Measurements from ENCODE around the gene MCM10.
"Not testable (repeated sequence)": the region's sequence is repeated elsewhere in the genome, so short reads cannot be mapped to it uniquely, and the experiment has no call there.

Gene MCM10

DNA sequence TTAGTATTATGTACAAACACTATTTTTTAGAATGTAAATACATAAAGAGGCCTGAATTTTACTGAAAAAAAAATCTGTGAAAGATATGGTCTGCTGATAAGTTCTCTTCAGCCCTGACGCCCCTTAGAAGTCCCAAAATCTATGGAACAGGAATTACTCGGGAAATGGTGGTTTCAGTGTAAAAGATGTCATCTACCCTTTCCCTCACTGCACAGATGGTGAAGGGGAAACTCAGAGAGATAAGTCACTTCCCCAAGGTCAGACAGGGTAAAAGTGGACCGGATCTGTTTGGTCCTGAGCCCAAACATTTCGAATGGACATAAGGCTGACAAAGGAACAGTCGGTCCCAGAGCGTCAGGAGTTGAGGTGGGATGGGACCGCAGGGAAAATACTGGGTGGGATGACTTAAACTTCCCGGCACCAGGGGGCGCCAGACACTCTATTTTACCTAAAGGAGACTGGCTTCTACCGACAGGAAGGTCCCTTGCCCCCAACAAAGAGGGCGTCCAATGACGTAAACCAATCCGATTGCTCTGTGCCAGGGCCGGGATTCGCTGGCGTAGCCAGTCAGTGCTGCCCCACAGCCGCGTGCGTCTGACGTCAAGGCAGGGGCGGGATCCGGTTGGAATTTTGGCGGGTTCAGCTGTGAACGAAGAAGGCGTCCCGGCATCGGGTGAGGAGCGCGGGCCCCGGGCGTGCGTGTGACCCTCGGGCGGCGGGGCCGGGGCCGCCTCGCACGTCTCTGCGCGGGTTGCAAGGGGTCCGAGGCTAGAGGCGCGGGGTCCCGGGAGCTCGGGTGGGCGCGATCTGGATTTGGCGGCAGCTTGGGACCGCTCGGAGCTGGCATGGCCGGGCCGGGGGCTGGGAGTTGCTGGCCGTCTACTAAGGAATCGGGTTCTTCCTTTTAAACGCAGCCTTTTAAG, at the start of gene MCM10:
TSS of gene MCM10 (plus strand) at position 625 of the 923 bp plus-strand sequence. CDS start 2,645 bp downstream, outside the sequence.
- peak; percentile 96 for DNase-seq

DNA sequence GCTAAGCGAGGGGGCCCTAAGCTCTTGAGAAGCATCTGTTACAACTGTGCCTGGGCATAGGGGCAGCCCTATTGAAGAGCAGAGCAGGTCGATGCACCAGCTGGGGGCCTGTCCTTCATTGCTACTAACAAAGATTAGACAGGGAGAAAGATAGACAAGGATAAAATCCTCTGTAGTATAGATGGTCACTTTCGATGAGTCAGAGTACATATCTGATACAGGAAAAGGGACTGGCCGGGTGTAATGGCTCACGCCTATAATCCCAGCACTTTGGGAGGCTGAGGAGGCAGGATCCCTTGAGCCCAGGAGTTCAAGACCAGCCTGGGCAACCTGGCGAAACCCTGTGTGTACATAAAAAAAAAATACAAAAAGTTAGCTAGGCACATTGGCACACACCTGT, 47.8 kb upstream of the MCM10 start:
- DNase-seq: no peak

DNA sequence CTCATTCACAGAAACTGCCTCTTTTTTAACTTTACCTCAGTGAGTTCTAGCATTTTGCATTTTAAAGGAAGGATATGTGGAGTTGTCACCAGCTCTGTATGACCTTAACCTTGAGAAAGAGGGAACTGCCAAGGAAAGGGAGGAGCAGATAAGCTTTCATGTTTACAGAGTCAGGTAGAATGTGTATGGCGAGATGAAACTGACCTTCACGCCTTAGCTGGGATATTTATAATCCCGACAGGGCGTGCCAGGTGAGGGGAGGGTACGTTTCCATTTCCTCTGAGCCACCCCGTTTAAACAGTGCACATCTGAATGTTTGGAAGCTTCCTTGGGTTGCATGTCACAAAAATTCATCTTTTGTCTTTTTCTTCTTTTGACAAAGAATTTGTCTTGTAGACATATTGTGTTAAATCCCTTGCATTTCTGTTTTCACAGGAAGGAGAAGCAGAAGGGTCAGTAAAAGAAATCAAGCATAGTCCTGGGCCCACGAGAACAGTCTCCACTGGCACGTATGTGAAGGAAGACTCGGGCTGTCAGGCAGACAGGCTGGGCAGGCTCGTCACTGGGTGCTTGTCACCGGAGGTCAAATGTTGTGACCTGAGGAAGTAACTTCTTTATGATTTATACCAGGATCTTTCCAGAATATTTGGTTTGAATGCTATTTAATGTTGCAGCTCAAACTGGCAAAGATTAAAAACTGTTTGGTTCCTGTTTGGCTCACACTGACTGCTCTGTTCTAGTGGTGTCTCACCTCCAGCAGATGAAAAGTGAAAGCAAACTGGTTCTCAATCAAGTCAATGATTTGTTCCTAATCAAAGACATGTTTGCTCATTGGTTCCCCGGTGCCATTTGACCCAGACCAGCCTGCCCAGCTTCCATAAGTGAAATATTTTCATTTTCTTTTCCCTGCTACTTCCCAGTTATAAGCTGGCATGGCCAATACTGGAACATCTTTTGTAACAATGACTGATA, 45.2 kb upstream of the MCM10 start:
- no peak for DNase-seq

DNA sequence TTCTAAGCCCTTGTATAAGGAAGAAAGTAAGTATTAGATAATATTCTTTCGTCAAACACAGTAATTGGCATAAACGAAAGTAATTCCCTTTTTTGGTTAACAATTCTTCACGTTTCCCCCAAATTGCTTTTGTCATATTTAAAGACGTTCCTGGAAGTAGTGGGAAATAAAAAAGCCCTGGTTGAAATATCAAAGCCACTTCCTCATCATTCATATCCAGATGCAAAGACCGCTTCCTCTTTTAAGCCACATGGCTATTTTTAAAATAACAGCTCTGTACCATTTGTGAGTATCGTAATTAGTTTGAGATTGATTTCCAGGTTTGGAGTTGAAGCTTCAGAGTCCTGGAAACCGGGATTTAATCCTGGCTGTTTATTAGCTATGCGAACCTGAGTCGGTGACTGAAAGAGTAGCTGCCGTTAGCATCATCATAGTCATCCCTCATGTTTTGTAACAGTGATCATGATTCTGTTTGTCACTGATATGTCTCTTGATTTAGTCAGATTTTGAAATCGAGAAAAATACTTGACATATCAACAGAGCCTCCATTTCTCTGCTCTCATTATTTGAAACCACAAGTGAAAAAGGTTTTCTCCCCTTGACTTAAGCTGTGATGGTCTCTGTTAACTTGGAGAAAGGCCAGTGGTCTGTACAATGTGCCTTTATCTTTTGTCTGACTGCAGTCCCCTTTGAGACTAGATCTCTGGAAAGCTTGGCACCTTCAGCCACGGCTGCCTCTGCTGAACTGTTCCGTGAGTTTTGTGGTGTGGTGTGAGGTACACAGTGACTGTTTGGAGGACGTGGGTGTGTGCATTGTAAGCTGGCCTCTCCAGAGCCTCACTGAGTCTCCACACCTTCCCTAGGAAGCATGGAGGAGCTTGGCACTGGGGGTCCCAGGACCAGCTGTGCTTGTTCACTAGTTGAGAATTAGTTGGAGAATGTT, 43.2 kb upstream of the MCM10 start:
- DNase-seq: no peak

DNA sequence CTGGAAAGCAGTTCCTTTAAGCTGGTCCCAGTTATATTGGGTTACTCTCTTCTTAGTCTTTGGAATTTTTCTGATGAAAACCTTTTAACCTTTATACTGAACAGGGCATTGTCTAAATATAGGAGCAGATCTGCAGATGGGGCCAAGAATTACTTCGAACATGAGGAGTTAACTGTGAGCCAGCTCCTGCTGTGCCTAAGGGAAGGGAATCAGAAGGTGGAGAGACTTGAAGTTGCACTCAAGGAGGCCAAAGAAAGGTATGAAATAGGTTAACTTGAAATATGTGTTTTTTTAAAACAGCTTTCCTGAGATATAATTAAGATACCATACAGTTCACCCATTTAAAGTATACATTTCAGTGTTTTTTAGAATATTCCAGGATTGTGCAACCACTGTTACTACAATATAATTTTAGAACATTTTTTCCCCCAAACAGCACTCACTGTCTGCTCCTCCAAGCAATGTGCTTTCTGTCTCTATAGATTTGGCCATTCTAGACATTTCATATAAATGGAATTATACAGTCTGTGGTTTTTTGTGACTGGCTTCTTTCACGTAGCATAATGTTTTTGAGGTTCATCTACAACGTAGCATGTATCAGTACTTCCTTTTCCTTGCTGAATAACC, 42.5 kb upstream of the MCM10 start:
- DNase-seq: no peak

DNA sequence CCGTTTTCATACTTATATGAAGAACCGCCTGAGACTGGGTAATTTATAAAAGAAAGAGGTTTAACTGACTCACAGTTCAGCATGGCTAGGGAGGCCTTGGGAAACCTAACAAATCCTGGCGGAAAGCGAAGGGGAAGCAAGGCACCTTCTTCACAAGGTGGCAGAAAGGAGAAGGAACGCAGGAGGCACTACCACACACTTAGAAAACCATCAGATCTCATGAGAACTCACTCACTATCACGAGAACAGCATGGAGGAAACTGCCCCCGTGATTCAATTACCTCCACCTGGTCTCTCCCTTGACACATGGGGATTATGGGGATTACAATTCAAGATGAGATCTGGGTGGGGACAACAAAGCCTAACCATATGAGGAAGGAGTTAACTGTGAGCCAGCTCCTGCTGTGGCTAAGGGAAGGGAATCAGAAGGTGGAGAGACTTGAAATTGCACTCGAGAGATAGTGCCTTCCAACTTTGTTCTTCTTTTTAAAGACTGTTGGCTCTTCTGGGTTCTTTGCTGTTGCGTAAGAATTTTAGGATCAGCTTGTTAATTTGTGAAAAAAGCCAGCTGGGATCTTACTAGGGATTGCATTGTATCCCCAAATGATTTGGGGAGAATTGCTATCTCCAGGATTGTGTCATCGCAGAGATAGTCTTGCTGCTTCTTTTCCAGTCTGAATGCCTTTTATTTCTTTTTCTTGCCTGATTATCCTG, 40.4 kb upstream of the MCM10 start:
- no peak for DNase-seq

DNA sequence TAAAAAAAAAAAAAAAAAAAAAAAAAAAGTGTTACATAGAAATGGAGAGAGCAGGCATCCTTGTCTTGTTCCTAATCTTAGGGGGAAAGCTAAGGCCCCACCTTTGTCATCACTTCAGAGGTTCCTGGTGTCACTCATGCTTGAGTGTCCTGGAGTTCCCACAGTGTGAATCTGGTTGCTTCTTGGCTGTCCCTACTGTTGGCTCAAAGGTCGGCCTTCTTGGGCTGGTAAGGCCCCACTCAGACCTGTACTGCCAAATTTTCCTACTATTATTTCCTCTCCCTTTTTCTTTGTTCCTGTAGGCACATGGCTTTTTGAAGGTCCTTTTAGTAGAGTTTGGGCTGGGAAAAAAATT, 39.9 kb upstream of the MCM10 start:
- no peak for DNase-seq

DNA sequence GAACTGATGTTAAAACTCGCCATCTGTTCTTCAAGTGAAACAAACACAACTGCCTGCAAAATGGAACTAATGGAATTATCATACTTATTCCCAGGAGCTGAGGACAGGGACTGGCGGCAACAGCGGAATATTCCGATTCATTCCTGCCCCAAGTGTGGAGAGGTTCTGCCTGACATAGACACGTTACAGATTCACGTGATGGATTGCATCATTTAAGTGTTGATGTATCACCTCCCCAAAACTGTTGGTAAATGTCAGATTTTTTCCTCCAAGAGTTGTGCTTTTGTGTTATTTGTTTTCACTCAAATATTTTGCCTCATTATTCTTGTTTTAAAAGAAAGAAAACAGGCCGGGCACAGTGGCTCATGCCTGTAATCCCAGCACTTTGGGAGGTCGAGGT, 24.7 kb upstream of the MCM10 start:
- no peak for DNase-seq

DNA sequence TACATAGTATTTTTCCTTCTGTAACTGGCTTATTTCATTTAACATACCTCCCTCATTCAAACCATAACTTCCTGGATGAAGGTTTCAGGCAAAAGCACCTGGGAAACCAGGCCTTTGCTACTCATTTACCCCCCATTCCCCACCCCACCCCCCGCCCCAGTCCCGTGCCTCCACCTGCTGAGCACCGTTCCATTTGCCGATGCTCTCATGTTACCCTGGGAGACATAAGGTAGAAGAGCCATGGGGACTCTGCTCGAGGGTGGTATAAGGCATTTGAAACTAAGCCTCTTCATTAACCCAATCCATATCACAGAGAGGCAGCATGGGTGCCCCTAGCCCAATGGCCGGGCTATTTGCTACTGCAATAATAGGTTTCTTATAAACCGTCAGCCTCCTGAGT, 22.2 kb upstream of the MCM10 start:
- DNase-seq: no peak

DNA sequence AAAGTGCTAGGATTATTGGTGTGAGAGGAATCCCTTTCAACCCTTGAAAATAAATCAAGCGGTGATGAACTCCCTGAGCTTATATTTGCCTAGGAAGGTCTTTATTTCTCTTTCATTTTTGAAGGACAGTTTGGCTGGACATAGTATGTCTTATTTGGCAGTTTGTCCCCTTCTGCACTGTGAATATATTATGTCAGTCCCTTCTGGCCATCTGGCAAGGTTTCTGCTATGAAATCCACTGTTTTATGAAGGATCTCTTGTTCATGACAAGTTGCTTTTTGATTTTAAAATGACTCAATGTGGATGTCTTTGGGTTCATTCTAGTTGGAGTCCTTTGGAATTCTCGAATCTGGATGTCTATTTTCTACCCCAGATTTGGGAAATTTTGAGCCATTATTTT, 21.7 kb upstream of the MCM10 start:
- no peak for DNase-seq

DNA sequence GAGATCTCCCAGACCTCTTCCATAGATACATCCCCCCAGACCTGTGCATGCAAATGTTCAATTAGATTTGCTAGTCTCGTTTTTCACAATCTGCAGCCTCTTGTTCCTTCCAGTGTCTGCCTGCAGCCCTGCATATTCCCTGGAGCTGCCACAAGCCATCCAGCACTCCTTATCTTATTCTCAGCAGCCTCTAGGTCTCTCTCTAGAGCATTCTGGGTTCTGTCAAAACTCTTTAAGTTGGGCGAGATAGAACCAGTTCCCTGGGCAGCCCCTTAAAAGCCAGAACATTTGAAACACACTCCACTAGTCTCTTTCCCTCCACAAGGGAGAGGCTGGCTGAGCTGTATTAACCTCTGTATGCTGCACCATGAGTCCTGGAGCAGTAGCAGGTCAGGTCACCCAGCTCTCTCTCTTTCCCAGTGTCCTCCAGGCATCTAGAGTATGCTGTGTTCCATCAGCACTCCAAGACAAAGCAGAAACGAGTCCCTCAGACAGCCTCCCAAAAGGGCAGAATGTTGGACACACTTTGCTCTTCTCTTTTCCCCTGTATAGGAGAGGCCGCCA, 20.6 kb upstream of the MCM10 start:
- DNase-seq: no peak

DNA sequence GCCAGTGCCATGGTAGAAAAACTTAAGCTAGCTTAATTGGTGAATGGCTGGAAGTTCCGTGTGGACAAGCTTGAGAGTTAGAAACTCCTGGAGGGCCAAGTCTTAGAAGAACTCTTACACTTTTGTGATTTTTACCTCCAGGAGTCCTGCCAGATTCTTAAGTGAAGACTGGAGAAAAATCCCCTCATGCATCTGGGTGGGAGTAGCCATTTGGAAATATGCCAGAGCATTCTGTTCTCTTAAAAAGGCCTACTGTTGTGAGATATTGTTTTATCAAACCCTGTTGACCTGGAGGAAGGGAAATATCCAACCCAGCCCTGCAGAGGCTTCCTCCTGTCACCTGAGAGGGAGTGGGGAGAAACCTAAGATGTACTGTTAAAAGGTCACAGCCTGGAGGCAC, 17.6 kb upstream of the MCM10 start:
- no peak for DNase-seq

DNA sequence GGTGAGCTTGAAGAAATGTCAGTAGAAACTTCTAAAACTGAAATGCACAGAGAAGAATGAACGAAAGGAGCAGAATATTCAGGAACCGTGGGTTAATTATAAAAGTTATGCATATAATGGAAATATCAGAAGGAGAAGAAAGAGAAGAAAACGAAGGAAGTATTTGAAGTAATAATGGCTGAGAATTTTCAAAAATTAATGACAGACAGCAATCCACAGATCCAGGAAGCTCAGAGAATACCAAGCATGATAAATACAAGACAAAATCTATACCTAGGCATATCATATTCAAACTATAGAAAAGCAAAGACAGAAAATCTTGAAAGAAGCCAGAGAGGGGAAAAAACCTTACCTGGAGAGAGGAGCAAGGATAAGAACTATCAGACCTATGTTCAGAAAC, 16.5 kb upstream of the MCM10 start:
- no peak for DNase-seq

DNA sequence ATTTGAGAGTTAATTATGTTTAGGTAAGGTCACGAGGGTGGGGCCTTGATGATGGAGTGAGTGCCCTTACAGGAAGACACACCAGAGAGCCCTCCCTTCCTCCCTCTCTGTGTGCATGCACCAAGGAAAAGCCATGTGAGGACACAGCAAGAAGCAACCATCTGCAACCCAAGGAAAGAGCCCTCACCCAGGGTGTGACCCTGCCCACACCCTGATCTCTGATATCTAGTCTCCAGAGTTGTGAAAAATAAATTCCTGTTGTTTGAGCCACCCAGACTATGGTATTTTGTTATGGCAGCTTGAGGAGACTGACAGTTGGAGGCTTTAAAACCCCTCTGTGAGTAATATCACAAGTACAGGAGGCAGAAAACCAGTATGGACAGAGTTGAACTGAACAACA, 15.0 kb upstream of the MCM10 start:
- DNase-seq: no peak

DNA sequence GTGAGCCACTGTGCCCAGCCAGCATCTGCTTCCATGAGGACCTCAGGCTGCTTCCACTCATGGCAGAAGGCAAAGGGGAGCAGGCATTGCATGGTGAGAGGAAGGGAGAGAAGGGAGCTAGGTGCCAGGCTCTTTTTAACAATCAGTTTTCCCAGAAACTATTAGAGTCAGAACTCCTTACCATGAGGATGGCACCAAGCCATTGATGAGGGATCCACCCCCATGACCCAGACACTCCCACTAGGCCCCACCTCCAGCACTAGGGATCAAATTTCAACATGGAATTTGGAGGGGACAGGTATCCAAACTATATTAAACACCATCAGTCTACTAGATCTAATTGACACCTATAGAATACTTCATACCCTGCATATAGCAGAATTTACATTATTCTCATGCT, 14.2 kb upstream of the MCM10 start:
- no peak for DNase-seq

DNA sequence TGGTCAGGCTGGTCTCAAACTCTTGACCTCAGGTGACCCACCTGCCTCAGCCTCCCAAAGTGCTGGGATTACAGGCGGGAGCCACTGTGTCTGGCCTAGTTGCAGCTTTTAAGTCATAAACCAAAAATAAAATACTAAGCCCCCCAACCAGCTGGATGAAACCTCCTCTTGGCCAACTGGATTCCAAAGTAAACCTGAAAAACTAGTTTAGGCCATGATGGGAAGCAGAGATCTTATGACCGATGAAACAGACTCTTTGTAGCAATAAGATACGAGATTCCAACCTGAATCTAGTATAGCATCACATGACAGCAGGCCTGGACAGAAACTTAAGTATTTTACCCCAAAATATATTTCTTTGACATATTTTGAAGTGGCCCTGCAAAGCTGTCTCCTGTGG, 9.1 kb upstream of the MCM10 start:
- no peak for DNase-seq

DNA sequence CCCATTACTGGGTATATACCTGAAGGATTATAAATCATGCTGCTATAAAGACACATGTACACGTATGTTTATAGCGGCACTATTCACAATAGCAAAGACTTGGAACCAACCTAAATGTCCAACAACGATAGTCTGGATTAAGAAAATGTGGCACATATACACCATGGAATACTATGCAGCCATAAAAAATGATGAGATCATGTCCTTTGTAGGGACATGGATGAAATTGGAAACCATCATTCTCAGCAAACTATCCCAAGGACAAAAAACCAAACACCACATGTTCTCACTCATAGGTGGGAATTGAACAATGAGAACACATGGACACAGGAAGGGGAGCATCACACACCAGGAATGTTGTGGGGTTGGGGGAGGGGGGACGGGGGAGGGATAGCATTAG, 5.5 kb upstream of the MCM10 start:
- DNase-seq: not testable (repeated sequence)

DNA sequence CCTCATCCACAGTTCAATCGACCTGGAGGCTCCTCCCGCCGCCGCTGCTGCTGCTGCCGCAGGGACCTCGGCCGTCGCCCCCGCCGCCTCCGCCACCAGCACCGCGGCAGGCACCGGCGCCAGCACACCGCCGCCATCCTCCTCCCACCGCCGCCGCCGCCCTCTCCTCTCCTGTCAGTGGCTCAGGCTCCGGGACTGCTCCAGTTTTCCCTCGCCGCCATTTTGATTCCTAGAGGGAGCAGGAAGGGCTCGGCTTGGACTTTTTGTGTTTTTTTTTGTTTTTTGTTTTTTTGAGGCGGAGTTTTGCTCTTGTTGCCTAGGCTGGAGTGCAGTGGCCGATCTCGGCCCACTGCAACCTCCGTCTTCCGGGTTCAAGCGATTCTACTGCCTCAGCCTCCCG, 3.0 kb upstream of the MCM10 start:
- DNase-seq: no peak

DNA sequence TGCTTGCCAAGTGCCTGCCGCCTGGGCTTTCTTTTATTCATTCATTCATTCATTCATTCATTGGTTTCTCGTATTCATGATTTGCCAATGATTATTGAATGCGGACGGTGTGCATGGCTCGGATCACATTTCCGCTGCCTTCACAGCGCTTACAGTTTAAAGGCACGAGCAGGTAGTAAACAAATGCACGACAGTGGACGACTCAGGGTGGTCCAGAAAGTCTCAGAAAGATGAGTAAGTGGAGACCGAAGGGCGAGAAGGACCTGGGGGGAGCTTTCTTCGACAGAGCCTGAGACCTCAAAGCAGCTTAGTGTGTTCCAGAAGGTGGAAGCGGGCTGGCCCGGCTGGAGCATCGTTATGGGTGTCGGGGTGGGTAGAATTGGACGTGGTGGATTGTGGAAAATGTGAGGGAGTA, 506 bp downstream of the MCM10 start:
- no peak for DNase-seq

DNA sequence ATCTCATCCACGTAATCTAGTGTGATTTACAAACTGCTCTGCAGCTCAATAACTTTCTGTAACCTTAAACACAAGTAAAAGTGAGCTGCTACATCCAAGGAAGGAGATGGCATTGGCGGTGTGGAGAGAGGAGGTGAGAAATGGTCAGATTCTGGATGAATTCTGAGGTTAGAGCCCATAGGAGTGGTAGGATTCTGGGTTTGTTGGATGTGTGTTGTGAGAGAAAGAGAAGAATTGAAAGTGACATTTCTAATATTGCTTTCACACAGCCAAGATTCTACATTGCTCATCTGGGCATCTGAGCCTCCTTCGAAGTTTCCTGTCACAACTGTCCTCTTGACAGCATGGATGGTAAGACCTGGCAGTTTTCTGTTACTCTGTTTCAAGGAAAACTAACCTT, 2.5 kb downstream of the MCM10 start:
- no peak for DNase-seq

DNA sequence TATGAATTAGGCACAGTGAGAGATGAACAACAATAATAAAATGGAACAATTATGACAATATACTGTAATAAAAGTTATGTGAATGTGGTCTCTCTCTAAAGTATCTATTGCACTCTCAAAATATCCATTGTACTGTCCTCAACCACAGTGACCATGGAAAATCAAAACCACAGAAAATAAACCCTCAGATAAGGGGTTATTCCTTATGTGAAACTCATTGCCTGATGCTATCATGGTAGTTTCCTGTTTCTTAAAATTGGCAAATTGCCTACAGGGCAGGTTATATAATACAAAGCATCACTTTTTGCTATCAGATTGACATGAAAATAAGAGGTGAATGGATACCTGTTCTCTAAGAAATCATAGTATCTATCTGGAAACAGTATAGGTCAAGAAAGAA, 3.8 kb downstream of the MCM10 start:
- DNase-seq: no peak
